HG03520 (cell line): Measurements from ENCODE around the gene PHF21B.
"Not testable (repeated sequence)": the region's sequence is repeated elsewhere in the genome, so short reads cannot be mapped to it uniquely, and the experiment has no call there.

Source experiments
- ATAC-seq: cut with Tn5 transposase; IDR thresholded peaks from one replicate; pipeline ENCODE4 v1.9.1; 2021; ENCODE audit warnings: mild to moderate bottlenecking, moderate library complexity; ENCODE audit not compliant: unreplicated experiment

The PHF21B gene

DNA sequence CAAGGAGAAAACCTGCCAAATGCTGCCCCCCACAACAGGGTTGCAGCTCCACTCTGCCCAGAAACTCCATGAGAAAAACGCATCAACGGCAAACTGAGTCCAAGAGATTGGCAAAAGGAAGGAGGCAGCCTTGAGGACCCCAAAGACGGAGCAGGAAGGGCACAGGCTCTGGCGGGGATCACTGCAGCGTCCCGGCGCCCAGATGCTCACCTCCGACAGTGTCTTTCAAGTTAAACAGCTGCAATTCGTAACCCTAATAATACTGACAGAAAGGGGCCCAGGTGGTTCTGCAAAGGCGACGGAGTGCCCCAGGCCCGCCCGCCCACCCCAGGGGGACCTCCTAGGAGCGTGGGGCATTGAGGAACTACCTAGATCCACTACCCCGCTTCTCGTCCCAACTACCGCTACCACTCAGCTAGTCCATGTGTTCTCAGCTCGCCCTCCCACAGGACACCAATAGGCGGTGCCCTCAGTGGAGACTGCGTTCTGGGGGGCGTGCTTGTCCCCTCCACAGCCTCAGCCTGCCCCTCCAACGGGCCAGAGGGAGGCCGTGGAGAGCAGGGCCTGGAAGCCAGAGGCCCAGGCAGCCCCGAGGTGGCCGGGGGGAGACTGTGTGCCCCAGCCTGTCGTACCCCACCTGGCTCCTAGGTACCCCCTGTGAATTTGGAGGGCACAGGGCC, 127.4 kb downstream of the PHF21B start:
- ATAC-seq: no peak

DNA sequence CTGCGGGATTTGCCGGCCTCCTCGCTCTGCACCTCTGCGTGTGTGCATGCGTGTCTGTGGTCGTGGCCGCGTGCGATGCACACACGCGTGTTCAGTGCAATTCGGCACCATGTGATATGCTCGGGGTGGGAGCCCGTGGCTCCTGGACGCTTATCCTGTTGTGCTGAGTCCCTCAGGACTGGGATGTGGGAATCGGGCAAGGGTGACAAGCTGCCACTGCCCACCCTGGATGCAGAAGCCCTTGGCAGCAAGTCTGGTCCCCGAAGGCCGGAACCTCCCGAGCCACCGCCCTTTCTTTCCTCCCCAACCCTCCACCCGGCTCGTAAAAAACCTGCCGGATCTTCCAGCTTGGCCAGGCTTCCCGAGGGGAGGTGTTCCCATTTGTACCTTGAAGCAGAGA, 128.2 kb downstream of the PHF21B start:
- ATAC-seq: no peak

DNA sequence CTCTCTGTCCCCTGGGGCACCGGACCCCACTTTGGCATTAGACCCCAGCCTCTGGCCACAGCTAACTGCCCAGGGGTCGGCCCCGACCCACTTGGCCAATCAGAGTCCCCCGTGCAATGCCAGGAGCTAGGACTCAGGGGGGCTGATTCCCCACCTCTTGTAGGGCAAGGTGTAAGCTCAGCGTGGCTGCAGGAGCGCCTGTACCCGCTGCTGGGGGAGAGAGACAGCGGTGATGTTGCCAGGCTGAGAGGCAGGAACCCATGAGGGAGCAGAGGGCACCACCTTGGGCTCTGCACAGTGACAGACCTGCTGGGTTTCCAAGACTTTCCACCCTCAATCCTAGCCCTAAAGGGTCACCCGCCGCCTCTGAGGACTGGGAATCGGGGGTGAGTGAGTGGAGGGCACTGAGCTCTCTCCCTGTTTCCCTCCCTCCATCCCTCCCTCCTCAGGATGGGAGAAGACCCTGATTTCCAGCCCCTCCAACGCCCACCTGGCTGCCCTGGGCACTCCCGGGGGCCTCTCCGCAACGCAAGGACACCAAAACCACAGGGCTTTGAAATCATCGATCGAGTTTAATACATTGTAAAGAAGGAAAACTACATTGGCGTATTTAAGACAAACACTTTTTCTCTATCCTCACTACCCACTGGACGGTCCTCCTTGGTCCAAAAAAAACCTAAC, 129.1 kb downstream of the PHF21B start:
- no peak for ATAC-seq

GRCh38 chr22:44879301-44879680, 130.5 kb downstream of the PHF21B start:
- ATAC-seq: no peak

GRCh38 chr22:44878483-44879300, 131.1 kb downstream of the PHF21B start:
- ATAC-seq: no peak

DNA sequence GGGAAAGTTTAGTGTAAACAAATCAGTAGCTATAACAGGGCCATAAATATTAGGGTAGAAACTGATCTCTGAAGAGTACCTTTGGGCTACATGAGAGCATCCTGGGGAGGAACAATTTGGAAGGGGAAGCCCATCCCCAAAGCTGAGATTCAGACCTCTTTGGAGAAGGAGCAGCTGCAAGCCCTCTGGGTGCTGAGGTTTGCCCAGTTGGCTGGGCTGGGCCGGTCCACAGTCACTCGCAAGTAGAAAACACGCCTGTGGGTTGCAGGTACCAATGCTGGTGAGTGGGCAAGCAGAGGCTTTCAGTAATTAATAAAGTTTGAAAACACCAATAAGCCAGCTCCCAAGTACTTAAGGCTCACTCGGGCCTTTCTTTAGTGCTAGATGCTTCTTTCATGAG, 132.9 kb downstream of the PHF21B start:
- ATAC-seq: no peak

GRCh38 chr22:44871782-44872181, 138.0 kb downstream of the PHF21B start:
- ATAC-seq: no peak

GRCh38 chr22:44870021-44870420, 139.8 kb downstream of the PHF21B start:
- no peak for ATAC-seq

- no peak for ATAC-seq
Observed at GRCh38 chr22:44869196-44869595, 140.6 kb downstream of the PHF21B start.

- ATAC-seq: no peak
Observed at GRCh38 chr22:44865193-44866057, 144.4 kb downstream of the PHF21B start.

DNA sequence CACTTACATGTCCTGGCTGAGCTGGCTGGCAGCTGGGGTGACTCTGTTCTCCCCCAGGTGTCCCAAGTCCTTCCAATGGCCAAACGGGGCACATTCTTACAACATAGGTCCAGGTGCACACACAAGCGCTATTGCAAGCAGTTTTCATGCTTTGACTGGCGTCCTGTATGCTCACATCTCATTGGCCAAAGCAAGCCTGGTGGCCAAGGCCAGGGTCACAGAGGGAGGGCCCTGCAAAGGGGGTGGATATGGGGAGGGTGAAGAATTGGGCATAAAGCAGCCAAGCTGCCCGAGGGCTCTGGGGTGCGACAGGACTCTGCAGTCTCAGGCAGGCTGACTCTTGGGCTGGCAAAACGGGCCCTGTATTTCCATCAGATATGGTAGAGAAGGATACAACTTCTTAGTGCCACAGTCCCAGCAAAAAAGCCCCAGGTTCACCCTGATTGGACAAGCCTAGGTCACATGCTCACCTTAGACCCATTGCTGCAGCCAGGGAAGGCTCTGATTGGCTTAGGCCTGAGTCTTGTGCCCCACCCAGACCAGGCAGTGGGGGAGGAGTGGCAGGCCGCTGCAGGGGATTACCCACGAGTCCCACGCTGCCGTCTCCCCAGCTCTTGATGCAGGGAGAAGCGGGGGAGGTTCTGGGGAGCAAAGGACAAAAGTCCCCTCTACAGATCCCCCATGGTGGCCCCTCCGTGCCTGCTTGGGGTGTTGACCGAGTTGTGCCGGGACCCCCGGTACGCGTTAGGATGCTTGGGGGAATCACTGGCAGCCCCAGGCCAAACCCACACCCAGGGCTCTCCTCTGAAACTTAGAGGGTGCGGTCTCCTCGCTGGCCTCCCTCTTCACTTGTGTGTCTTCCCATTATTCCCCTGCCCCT, 146.6 kb downstream of the PHF21B start:
- ATAC-seq: no peak

- ATAC-seq: no peak
Observed at GRCh38 chr22:44862281-44862680, 147.5 kb downstream of the PHF21B start.

- no peak for ATAC-seq
Observed at GRCh38 chr22:44861245-44861644, 148.6 kb downstream of the PHF21B start.

DNA sequence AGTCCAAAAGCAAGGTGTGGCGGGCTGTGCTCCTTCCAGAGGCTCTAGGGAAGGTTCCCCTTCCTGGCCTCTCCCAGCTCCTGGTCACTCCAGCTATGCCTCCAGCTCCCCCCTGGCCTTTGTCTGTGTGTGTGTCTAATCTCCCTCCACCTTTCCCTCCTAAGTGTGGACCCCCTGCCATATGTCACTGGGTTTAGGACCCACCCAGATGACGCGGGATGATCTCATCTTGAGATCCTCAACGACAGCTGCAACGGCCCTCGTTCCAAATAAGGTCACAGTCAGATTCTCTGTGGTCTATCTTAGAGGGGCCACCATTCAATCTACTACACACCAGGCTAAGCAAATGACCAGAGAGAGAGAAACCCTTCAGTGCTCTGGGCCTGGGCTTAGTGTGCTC, 149.5 kb downstream of the PHF21B start:
- no peak for ATAC-seq

DNA sequence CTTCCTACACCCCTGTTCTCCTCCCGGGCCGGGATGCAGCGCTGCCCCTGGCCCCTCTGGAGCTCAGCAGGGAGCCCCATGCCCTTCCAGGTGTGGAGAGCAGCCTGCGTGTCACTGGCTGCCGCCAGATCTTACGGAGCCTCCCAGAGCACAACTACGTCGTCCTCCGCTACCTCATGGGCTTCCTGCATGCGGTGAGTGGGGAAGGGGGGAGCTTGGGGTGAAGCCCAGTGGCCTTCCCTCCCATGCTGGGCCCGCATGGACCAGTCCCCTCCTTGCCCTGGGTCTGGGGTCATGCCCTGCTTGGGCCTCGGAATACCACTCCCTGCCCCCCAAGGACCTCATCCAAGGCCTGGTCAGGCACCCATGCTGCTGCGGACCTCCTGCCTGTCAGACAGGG, 150.2 kb downstream of the PHF21B start:
- no peak for ATAC-seq

DNA sequence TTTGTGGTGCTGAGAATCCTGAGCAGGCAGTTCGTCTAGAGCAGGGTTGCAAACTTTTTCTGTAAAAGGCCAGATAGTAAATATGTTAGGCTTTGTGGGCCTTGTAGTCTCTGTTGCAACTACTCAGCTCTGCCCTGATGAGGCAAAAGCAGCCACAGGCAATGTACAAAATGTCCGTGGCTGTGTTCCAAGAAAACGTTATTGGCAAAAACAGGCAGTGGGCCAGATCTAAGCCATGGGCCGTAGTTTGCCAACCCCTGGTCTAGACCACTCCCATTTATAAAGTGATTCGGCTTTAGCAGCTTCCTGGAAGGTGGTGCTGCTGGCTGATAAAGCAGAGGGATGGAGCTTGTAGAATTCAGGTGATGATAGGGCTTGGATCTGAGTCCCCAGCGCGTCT, 151.0 kb downstream of the PHF21B start:
- not testable (repeated sequence) for ATAC-seq

GRCh38 chr22:44855855-44856254, 153.9 kb downstream of the PHF21B start:
- no peak for ATAC-seq

GRCh38 chr22:44854641-44855040, 155.2 kb downstream of the PHF21B start:
- ATAC-seq: not testable (repeated sequence)

- no peak for ATAC-seq
Observed at GRCh38 chr22:44850946-44851345, 158.9 kb downstream of the PHF21B start.
